Adrenal gland (tissue), 12 donors: Measurements from ENCODE around the gene PUS1. TPM values are rescaled to one million over a fixed set of nuclear protein-coding genes. Genes with fewer than 3 reads are reported as not detected.

Experiments
- DNase-seq, 7 donors: peaks; one replicate each; pipeline ENCODE4 v3.0.0-alpha.2; 2019 to 2020
- H3K27ac ChIP-seq, 5 donors: fragments of 200-600 bp; sonication (generic) in 4 of 5; 1 replicate in 3 of 5; 2 replicates in 2 of 5; pipeline versions ENCODE4 v1.5.1 to v1.8.0; 2016 to 2020; ENCODE audit warnings: mild to moderate bottlenecking in 1 of 5
- H3K27me3 ChIP-seq: fragments of 200-600 bp; 2 replicates; pipeline ENCODE4 v1.8.0; 2021
- H3K36me3 ChIP-seq, 2 donors: fragments of 200-600 bp; replicated peaks in 1 of 2; 1 replicate in 1 of 2; 2 replicates in 1 of 2; pipeline versions ENCODE4 v1.5.1 to v1.8.0; 2018 to 2022
- H3K4me1 ChIP-seq, 2 donors: fragments of 200-600 bp; replicated peaks in 1 of 2; 1 replicate in 1 of 2; 2 replicates in 1 of 2; pipeline versions ENCODE4 v1.5.1 to v1.8.0; 2018 to 2021
- H3K4me3 ChIP-seq, 4 donors: fragments of 200-600 bp; sonication (generic) in 3 of 4; one replicate each; pipeline ENCODE4 v1.5.1; 2016 to 2018
- H3K9me3 ChIP-seq, 3 donors: fragments of 200-600 bp; sonication (generic) in 1 of 3; replicated peaks in 1 of 3; 1 replicate in 2 of 3; 2 replicates in 1 of 3; pipeline versions ENCODE4 v1.5.1 to v1.8.0; 2016 to 2021
- POLR2A ChIP-seq, 2 donors: fragments of 450-650 bp; IDR thresholded peaks; one replicate each; pipeline ENCODE4 v1.6.1; 2017; ENCODE audit warnings: antibody characterized with exemption in 2 of 2, mild to moderate bottlenecking in 2 of 2, moderate library complexity in 1 of 2
- WGBS, 4 donors: extraction: QIAGEN DNeasy Blood & Tissue Kit in 2 of 4; methylation state at CpG; one replicate each; pipeline versions ENCODE4 v1.1.5 to v1.1.7; 2013 to 2017; 5-methylcytosine and 5-hydroxymethylcytosine counted together
- intact Hi-C, 2 donors: fragments of 100-400 bp; cut with DNase I; formaldehyde crosslinking; loops; one replicate each; pipeline versions ENCODE4 v1.14.1 to v1.15.0; 2022 to 2023
- polyA plus RNA-seq, 3 donors: library from polyadenylated mRNA; stranded (reverse); fragments of 200-250 nt in 2 of 3; fragments of 350-450 nt in 1 of 3; fragmentation: Illumina TruSeq in 1 of 3; extraction: RNeasy Lipid Tissue Mini Kit (QIAGEN cat#74804) in 1 of 3; gene quantifications; one replicate each; pipeline ENCODE4 v1.2.3, GENCODE V29; 2013 to 2014
- total RNA-seq, 9 donors: library from RNA; depleted of rRNA in 4 of 9; stranded (reverse); fragments of >200 nt in 4 of 9; fragments of 120-200 nt in 1 of 9; fragmentation: NEBNext Ultra II Directional in 1 of 9; extraction: Animal tissue kit (Norgen Biotek cat#: 25700) in 1 of 9; gene quantifications; one replicate each; pipeline versions ENCODE4 v1.1.0 to v1.2.4, GENCODE V29; 2013 to 2023
- TF ChIP-seq, protein P1 (sequence below), 6 experiments: fragments of 450-650 bp in 4 of 6; fragments of 200-600 bp in 2 of 6; sonication (generic) in 1 of 6; IDR thresholded peaks; 1 replicate in 5 of 6; 2 replicates in 1 of 6; pipeline versions ENCODE4 v1.5.1 to v1.8.0; 2016 to 2021; ENCODE audit warnings: antibody characterized with exemption in 6 of 6, mild to moderate bottlenecking in 2 of 6, moderate library complexity in 1 of 6
- donor health status: healthy with polysubstance abuse.
- donor health status: Bipolar disorder and iron deficiency.
- donor health status: DM: yes; HTN: yes; CAD: no.
- donor health status: DM: no; HTN: no; CAD: no.
- donor health status: DM: no; HTN: no; CAD: no.
- donor health status: DM: yes; HTN: yes; CAD: no.

The PUS1 gene
- total and polyA plus RNA-seq, 12 donors: 10.0 to 57.4 (median 24.5) TPM

DNA sequence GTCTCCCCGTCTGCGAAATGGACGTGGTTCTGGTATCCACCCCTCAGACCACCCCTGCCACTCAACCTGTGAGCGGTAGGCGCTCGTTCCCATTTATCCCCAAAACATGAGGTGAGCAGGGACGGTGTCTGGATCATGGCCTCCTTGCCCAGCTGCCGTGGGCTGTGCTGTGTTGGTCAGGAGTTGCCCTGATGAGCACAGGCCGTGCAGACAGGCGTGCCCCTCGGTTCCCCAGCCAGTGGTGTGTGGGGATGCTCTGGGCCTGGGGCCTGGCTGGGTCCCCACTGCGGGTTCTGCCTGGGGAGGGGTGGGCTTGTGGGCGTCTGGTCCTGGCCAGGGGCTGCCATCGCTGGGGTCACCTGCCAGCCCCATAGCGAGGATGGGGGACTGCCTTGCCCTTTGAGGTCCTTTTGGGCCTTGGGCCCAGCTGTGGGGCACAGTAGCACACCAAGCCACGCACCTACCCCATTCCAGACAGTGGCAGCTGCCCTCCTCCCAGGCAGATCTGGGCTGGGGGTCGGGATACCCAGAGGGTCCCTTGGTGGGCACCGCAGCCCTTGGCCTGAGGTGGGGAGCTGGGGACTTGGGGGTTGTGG lies 11.3 kb upstream of the PUS1 start:
- Histone ChIP-seq H3K4me1 (peaks cover 5 to 18% of the 10 kb centered on the region in 2 donors), H3K4me3 (no peak overlapping the region), H3K27me3 (no peaks in the 10 kb centered on the region), H3K36me3 (peaks cover 0 to 71% of the 10 kb centered on the region in 2 donors), H3K27ac (no peak overlapping the region), H3K9me3 (no peaks in the 10 kb centered on the region)
- intact Hi-C loops: no loop called here
- TF ChIP-seq, protein P1, sequence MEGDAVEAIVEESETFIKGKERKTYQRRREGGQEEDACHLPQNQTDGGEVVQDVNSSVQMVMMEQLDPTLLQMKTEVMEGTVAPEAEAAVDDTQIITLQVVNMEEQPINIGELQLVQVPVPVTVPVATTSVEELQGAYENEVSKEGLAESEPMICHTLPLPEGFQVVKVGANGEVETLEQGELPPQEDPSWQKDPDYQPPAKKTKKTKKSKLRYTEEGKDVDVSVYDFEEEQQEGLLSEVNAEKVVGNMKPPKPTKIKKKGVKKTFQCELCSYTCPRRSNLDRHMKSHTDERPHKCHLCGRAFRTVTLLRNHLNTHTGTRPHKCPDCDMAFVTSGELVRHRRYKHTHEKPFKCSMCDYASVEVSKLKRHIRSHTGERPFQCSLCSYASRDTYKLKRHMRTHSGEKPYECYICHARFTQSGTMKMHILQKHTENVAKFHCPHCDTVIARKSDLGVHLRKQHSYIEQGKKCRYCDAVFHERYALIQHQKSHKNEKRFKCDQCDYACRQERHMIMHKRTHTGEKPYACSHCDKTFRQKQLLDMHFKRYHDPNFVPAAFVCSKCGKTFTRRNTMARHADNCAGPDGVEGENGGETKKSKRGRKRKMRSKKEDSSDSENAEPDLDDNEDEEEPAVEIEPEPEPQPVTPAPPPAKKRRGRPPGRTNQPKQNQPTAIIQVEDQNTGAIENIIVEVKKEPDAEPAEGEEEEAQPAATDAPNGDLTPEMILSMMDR (IDR thresholded peaks at IDR 0.05): no peak
- no peak for TF ChIP-seq POLR2A (IDR thresholded peaks at IDR 0.05)
- 88 to 93% (median 91%) methylated on average over 9 to 18 of the region's 18 CpGs; no CpG with 5 or more reads in 1 of the 4 donors for WGBS, 4 donors
- peak in 1 of 7 donors; percentile 6 for DNase-seq

DNA sequence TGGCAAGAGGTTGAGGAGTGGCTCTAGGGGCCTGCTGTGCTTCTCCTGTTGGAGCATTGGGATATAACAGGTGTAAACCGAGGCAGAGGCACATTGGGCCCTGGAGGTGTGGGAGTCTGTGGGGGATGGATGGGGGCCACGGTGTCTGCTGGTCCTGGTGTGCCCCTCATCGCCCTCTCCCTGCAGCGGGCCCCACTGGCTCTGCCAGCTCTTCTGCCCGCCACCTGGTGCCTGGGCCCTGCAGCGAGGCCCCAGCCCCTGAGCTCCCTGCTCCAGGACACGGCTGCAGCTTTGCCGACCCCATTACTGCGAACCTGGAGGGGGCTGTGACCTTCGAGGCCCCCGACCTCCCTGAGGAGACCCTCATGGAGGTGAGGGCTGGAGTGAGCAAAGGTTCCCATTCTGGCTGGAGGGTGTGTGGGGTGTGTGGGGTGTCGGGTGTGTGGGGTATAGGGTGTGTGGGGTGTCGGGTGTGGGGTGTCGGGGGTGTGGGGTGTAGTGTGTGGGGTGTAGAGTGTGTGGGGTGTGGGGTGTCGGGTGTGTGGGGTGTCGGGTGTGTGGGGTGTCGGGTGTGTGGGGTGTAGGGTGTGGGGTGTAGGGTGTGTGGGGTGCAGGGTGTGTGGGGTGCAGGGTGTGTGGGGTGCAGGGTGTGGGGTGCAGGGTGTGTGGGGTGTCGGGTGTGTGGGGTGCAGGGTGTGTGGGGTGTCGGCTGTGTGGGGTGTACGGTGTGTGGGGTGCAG lies 10.6 kb upstream of the PUS1 start:
- TF ChIP-seq POLR2A (IDR thresholded peaks at IDR 0.05): no peak
- TF ChIP-seq, protein P1 (IDR thresholded peaks at IDR 0.05): no peak
- peaks cover 0 to 71% of the 10 kb centered on the region in 2 donors for H3K36me3 ChIP-seq
- no peaks in the 10 kb centered on the region for H3K9me3 ChIP-seq
- H3K4me3 ChIP-seq: no peak overlapping the region
- intact Hi-C loops: no loop called here
- H3K27me3 ChIP-seq: no peaks in the 10 kb centered on the region
- 80 to 91% (median 88%) methylated on average over 4 to 20 of the region's 20 CpGs for WGBS, 4 donors
- H3K4me1 ChIP-seq: peaks cover 0 to 13% of the 10 kb centered on the region in 2 donors
- DNase-seq: peak in 1 of 7 donors; percentile 5
- H3K27ac ChIP-seq: no peak overlapping the region

DNA sequence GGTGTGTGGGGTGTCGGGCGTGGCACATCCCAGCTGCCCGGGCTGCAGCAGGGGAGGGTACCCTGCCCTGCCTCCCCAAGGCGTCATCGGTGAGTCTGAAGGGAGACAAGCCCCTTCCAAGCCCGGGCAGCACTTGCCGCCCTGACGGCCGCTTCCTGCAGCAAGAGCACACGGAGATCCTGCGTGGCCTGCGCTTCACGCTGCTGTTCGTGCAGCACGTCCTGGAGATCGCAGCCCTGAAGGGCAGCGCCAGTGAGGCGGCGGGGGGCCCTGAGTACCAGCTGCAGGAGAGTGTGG lies 10.1 kb upstream of the PUS1 start:
- no peaks in the 10 kb centered on the region for H3K9me3 ChIP-seq
- no peaks in the 10 kb centered on the region for H3K27me3 ChIP-seq
- H3K4me3 ChIP-seq: no peak overlapping the region
- WGBS, 4 donors: 94 to 100% (median 95%) methylated on average over 2 to 19 of the region's 19 CpGs; no CpG with 5 or more reads in 1 of the 4 donors
- peaks cover 0 to 67% of the 10 kb centered on the region in 2 donors for H3K36me3 ChIP-seq
- intact Hi-C loops: no loop called here
- no peak overlapping the region for H3K27ac ChIP-seq
- peaks cover 0 to 13% of the 10 kb centered on the region in 2 donors for H3K4me1 ChIP-seq
- DNase-seq: no peak
- no peak for TF ChIP-seq POLR2A (IDR thresholded peaks at IDR 0.05)
- TF ChIP-seq, protein P1 (IDR thresholded peaks at IDR 0.05): no peak

DNA sequence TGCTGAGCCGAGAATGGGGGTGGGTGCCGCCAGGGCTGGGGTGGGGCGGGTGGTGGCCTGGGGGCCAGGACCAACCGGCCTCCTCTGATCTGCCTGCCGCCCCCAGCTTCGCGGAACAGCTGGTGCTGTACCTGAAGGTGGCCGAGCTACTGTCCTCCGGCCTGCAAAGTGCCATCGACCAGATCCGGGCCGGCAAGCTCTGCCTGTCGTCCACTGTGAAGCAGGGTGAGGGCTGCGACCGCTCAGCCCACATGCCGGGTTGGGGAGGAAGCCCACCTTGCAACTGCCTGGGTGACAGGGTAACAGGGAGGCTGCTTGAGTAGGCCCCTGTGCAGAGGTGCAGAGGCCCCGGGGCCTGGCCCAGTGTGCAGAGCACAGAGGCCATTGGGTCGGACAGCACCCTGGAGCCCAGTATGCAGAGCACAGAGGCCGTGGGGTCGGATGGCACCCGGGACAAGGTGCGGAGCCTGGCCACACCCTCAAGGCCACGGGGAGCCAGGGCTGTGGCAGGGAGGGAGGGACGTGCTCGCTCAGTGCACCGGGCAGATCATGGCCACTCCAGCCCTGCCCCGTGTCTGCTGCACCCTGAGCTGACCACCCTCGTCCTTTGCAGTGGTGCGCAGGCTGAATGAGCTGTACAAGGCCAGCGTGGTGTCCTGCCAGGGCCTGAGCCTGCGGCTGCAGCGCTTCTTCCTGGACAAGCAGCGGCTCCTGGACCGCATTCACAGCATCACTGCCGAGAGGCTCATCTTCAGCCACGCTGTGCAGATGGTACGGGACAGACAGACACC lies 9.5 kb upstream of the PUS1 start:
- Histone ChIP-seq H3K4me3 (no peak overlapping the region), H3K9me3 (no peaks in the 10 kb centered on the region), H3K4me1 (peaks cover 0 to 13% of the 10 kb centered on the region in 2 donors), H3K27ac (peak overlapping the region in 1 of 5 donors; percentile 63), H3K36me3 (peaks cover 0 to 61% of the 10 kb centered on the region in 2 donors), H3K27me3 (no peaks in the 10 kb centered on the region)
- no peak for TF ChIP-seq POLR2A (IDR thresholded peaks at IDR 0.05)
- TF ChIP-seq, protein P1 (IDR thresholded peaks at IDR 0.05): no peak
- intact Hi-C loops: no loop called here
- WGBS, 4 donors: 65 to 83% (median 77%) methylated on average over 9 to 37 of the region's 37 CpGs
- peak in 2 of 7 donors; percentile 24 to 36 for DNase-seq
